ENCODE measurements around the gene COX5A.

COX5A gene

GRCh38 chr15:74978077-74978476 is 40.2 kb upstream of the COX5A start:
- 89% methylated on average over 1 of the region's 1 CpG for WGBS
- H4K91ac ChIP-seq (ENCODE audit: low read length), result no peak overlapping the region
- no peak overlapping the region for H3K4me3 ChIP-seq (ENCODE audit: insufficient read depth in 1 of 2, low read depth in 1 of 2, low read length in 2 of 2)
- no peak overlapping the region for H3K27ac ChIP-seq (ENCODE audit: low read length, poor library complexity, severe bottlenecking)
- H3K4ac ChIP-seq (ENCODE audit: low read depth in 1 of 2, low read length in 2 of 2), result no peak overlapping the region
- no peak overlapping the region for H4K8ac ChIP-seq (ENCODE audit: low read length)
- no peak for DNase-seq
- no peak overlapping the region for H2AFZ ChIP-seq (ENCODE audit: low read depth, low read length)
- no peaks in the 10 kb centered on the region for H3K9me3 ChIP-seq (ENCODE audit: control insufficient read depth, low read length)
- peaks cover 3% of the 10 kb centered on the region for H3K4me1 ChIP-seq (ENCODE audit: control insufficient read depth, insufficient read depth, low read depth, low read length)
- peak overlapping the region; percentile 14 for H3K9ac ChIP-seq (ENCODE audit: low read length)
- no peak overlapping the region for H3K23ac ChIP-seq (ENCODE audit: low read length in 2 of 2)
- H3K18ac ChIP-seq (ENCODE audit: low read depth in 1 of 2, low read length in 2 of 2), result peak overlapping the region in 1 of 2 experiments; percentile 21
- no peak overlapping the region for H3K14ac ChIP-seq (ENCODE audit: low read length in 2 of 2)
- no peak overlapping the region for H2BK5ac ChIP-seq (ENCODE audit: low read depth, low read length, poor library complexity, severe bottlenecking)
- no peak overlapping the region for H2AK5ac ChIP-seq (ENCODE audit: low read length, severe bottlenecking)
- H3K27me3 ChIP-seq (ENCODE audit: control insufficient read depth in 1 of 2, insufficient read depth in 1 of 2, low read length in 2 of 2), result peaks cover 0 to 6% of the 10 kb centered on the region in 2 experiments
- no peak overlapping the region for H3K4me2 ChIP-seq (ENCODE audit: low read length, poor library complexity, severe bottlenecking)
- no peaks in the 10 kb centered on the region for H3K79me1 ChIP-seq (replicated peaks; ENCODE audit: low read length, poor library complexity, severe bottlenecking)
- no peak overlapping the region for H2BK15ac ChIP-seq (ENCODE audit: low read depth, poor library complexity, severe bottlenecking)
- H2BK120ac ChIP-seq (ENCODE audit: low read depth, low read length), result no peak overlapping the region
- H2BK12ac ChIP-seq (ENCODE audit: low read length in 2 of 2), result no peak overlapping the region
- no peaks in the 10 kb centered on the region for H3K36me3 ChIP-seq (ENCODE audit: control insufficient read depth in 1 of 2, insufficient read depth in 2 of 2, low read depth in 1 of 2, low read length in 2 of 2)

GRCh38 chr15:74977599-74977998 is 39.7 kb upstream of the COX5A start:
- H3K4me2 ChIP-seq (ENCODE audit: low read length, poor library complexity, severe bottlenecking), result no peak overlapping the region
- H3K27ac ChIP-seq (ENCODE audit: low read length, poor library complexity, severe bottlenecking), result no peak overlapping the region
- no peak overlapping the region for H4K91ac ChIP-seq (ENCODE audit: low read length)
- no peak overlapping the region for H2BK15ac ChIP-seq (ENCODE audit: low read depth, poor library complexity, severe bottlenecking)
- no peak overlapping the region for H2BK12ac ChIP-seq (ENCODE audit: low read length in 2 of 2)
- H3K18ac ChIP-seq (ENCODE audit: low read depth in 1 of 2, low read length in 2 of 2), result no peak overlapping the region
- no peak for DNase-seq
- no peak overlapping the region for H2AK5ac ChIP-seq (ENCODE audit: low read length, severe bottlenecking)
- no peaks in the 10 kb centered on the region for H3K36me3 ChIP-seq (ENCODE audit: control insufficient read depth in 1 of 2, insufficient read depth in 2 of 2, low read depth in 1 of 2, low read length in 2 of 2)
- H3K9me3 ChIP-seq (ENCODE audit: control insufficient read depth, low read length), result no peaks in the 10 kb centered on the region
- 54% methylated on average over 2 of the region's 4 CpGs for WGBS
- H3K4me1 ChIP-seq (ENCODE audit: control insufficient read depth, insufficient read depth, low read depth, low read length), result peaks cover 3% of the 10 kb centered on the region
- H4K8ac ChIP-seq (ENCODE audit: low read length), result no peak overlapping the region
- no peak overlapping the region for H2BK5ac ChIP-seq (ENCODE audit: low read depth, low read length, poor library complexity, severe bottlenecking)
- H2BK120ac ChIP-seq (ENCODE audit: low read depth, low read length), result no peak overlapping the region
- H3K4me3 ChIP-seq (ENCODE audit: insufficient read depth in 1 of 2, low read depth in 1 of 2, low read length in 2 of 2), result no peak overlapping the region
- no peaks in the 10 kb centered on the region for H3K79me1 ChIP-seq (replicated peaks; ENCODE audit: low read length, poor library complexity, severe bottlenecking)
- H3K23ac ChIP-seq (ENCODE audit: low read length in 2 of 2), result no peak overlapping the region
- H3K4ac ChIP-seq (ENCODE audit: low read depth in 1 of 2, low read length in 2 of 2), result no peak overlapping the region
- no peak overlapping the region for H3K14ac ChIP-seq (ENCODE audit: low read length in 2 of 2)
- peaks cover 0 to 6% of the 10 kb centered on the region in 2 experiments for H3K27me3 ChIP-seq (ENCODE audit: control insufficient read depth in 1 of 2, insufficient read depth in 1 of 2, low read length in 2 of 2)
- no peak overlapping the region for H2AFZ ChIP-seq (ENCODE audit: low read depth, low read length)
- H3K9ac ChIP-seq (ENCODE audit: low read length), result peak overlapping the region; percentile 14

GRCh38 chr15:74976159-74976558 is 38.3 kb upstream of the COX5A start:
- Histone ChIP-seq H3K9me3 (ENCODE audit: control insufficient read depth, low read length) (no peaks in the 10 kb centered on the region), H3K79me1 (replicated peaks; ENCODE audit: low read length, poor library complexity, severe bottlenecking) (no peaks in the 10 kb centered on the region), H2AK5ac (ENCODE audit: low read length, severe bottlenecking) (no peak overlapping the region), H2BK12ac (ENCODE audit: low read length in 2 of 2) (no peak overlapping the region), H3K4me3 (ENCODE audit: insufficient read depth in 1 of 2, low read depth in 1 of 2, low read length in 2 of 2) (no peak overlapping the region), H3K14ac (ENCODE audit: low read length in 2 of 2) (no peak overlapping the region), H4K91ac (ENCODE audit: low read length) (no peak overlapping the region), H3K4me1 (ENCODE audit: control insufficient read depth, insufficient read depth, low read depth, low read length) (peaks cover 3% of the 10 kb centered on the region), H3K4me2 (ENCODE audit: low read length, poor library complexity, severe bottlenecking) (no peak overlapping the region), H3K27ac (ENCODE audit: low read length, poor library complexity, severe bottlenecking) (no peak overlapping the region), H3K4ac (ENCODE audit: low read depth in 1 of 2, low read length in 2 of 2) (no peak overlapping the region), H2BK120ac (ENCODE audit: low read depth, low read length) (no peak overlapping the region), H3K18ac (ENCODE audit: low read depth in 1 of 2, low read length in 2 of 2) (peak overlapping the region in 1 of 2 experiments; percentile 33), H3K9ac (ENCODE audit: low read length) (no peak overlapping the region), H2BK5ac (ENCODE audit: low read depth, low read length, poor library complexity, severe bottlenecking) (no peak overlapping the region), H2AFZ (ENCODE audit: low read depth, low read length) (no peak overlapping the region), H3K27me3 (ENCODE audit: control insufficient read depth in 1 of 2, insufficient read depth in 1 of 2, low read length in 2 of 2) (peaks cover 0 to 6% of the 10 kb centered on the region in 2 experiments), H3K36me3 (ENCODE audit: control insufficient read depth in 1 of 2, insufficient read depth in 2 of 2, low read depth in 1 of 2, low read length in 2 of 2) (no peaks in the 10 kb centered on the region), H2BK15ac (ENCODE audit: low read depth, poor library complexity, severe bottlenecking) (no peak overlapping the region), H3K23ac (ENCODE audit: low read length in 2 of 2) (no peak overlapping the region), H4K8ac (ENCODE audit: low read length) (no peak overlapping the region)
- DNase-seq, result no peak
- 64% methylated on average over 1 of the region's 1 CpG for WGBS

GRCh38 chr15:74967670-74968069 is 29.8 kb upstream of the COX5A start:
- Histone ChIP-seq H3K4me2 (ENCODE audit: low read length, poor library complexity, severe bottlenecking) (no peak overlapping the region), H3K9ac (ENCODE audit: low read length) (no peak overlapping the region), H3K4me3 (ENCODE audit: insufficient read depth in 1 of 2, low read depth in 1 of 2, low read length in 2 of 2) (no peak overlapping the region), H2BK15ac (ENCODE audit: low read depth, poor library complexity, severe bottlenecking) (no peak overlapping the region), H4K8ac (ENCODE audit: low read length) (no peak overlapping the region), H3K79me1 (replicated peaks; ENCODE audit: low read length, poor library complexity, severe bottlenecking) (no peaks in the 10 kb centered on the region), H2BK5ac (ENCODE audit: low read depth, low read length, poor library complexity, severe bottlenecking) (no peak overlapping the region), H3K36me3 (ENCODE audit: control insufficient read depth in 1 of 2, insufficient read depth in 2 of 2, low read depth in 1 of 2, low read length in 2 of 2) (no peaks in the 10 kb centered on the region), H3K4me1 (ENCODE audit: control insufficient read depth, insufficient read depth, low read depth, low read length) (peaks cover 2% of the 10 kb centered on the region), H3K14ac (ENCODE audit: low read length in 2 of 2) (no peak overlapping the region), H2BK120ac (ENCODE audit: low read depth, low read length) (no peak overlapping the region), H3K18ac (ENCODE audit: low read depth in 1 of 2, low read length in 2 of 2) (no peak overlapping the region), H2BK12ac (ENCODE audit: low read length in 2 of 2) (no peak overlapping the region), H3K27me3 (ENCODE audit: control insufficient read depth in 1 of 2, insufficient read depth in 1 of 2, low read length in 2 of 2) (peaks cover 0 to 3% of the 10 kb centered on the region in 2 experiments), H3K27ac (ENCODE audit: low read length, poor library complexity, severe bottlenecking) (no peak overlapping the region), H2AFZ (ENCODE audit: low read depth, low read length) (no peak overlapping the region), H3K4ac (ENCODE audit: low read depth in 1 of 2, low read length in 2 of 2) (no peak overlapping the region), H3K23ac (ENCODE audit: low read length in 2 of 2) (no peak overlapping the region), H4K91ac (ENCODE audit: low read length) (no peak overlapping the region), H2AK5ac (ENCODE audit: low read length, severe bottlenecking) (no peak overlapping the region), H3K9me3 (ENCODE audit: control insufficient read depth, low read length) (no peaks in the 10 kb centered on the region)
- 87% methylated on average over 5 of the region's 5 CpGs for WGBS
- no peak for DNase-seq

Data from mesenchymal stem cell (in vitro differentiated cells and primary cell).